OCI-LY3 (cell line): Measurements from ENCODE around the gene P3H2.

Experiments
- H2AFZ ChIP-seq: fragments of 200-600, 300-600 bp; shearing (Covaris generic); 2 replicates; pipeline ENCODE4 v1.6.0; 2014; ENCODE audit warnings: antibody characterized with exemption, low read depth, low read length
- H3K27ac ChIP-seq: fragments of 200-600, 300-600 bp; sonication (generic); 2 replicates; pipeline ENCODE4 v1.5.1; 2014; ENCODE audit warnings: mild to moderate bottlenecking, low read length, moderate library complexity, mixed read lengths
- H3K27me3 ChIP-seq: fragments of 200-600, 300-600 bp; sonication (generic); 2 replicates; pipeline ENCODE4 v1.6.1; 2014; ENCODE audit warnings: low read depth, low read length, mixed read lengths
- H3K36me3 ChIP-seq: fragments of 200-600, 300-600 bp; sonication (generic); replicated peaks from 2 replicates; pipeline ENCODE3; 2014; ENCODE audit warnings: low read depth, low read length, mixed read lengths
- H3K4me1 ChIP-seq: fragments of 300-600, 200-600 bp; sonication (generic); 2 replicates; pipeline ENCODE4 v1.6.1; 2014; ENCODE audit warnings: low read length, mixed read lengths
- H3K4me2 ChIP-seq: fragments of 200-600, 300-600 bp; sonication (generic); 2 replicates; pipeline ENCODE4 v1.6.1; 2014; ENCODE audit warnings: low read length, mixed read lengths
- H3K4me3 ChIP-seq: fragments of 300-600, 200-600 bp; sonication (generic); 2 replicates; pipeline ENCODE4 v1.5.1; 2014; ENCODE audit warnings: antibody characterized with exemption, mild to moderate bottlenecking, low read length, moderate library complexity
- H3K79me2 ChIP-seq: fragments of 300-600, 200-600 bp; shearing (Covaris generic); 2 replicates; pipeline ENCODE4 v1.6.1; 2014; ENCODE audit warnings: mild to moderate bottlenecking, low read length, mixed read lengths
- H3K9ac ChIP-seq: fragments of 300-600, 200-600 bp; shearing (Covaris generic); 2 replicates; pipeline ENCODE4 v1.6.0; 2014; ENCODE audit warnings: mild to moderate bottlenecking, low read length, moderate library complexity
- H3K9me3 ChIP-seq: fragments of 200-600, 300-600 bp; shearing (Covaris generic); 2 replicates; pipeline ENCODE4 v1.6.1; 2014; ENCODE audit warnings: low read length, mixed read lengths; ENCODE audit not compliant: insufficient read depth
- H4K20me1 ChIP-seq: fragments of 200-600, 300-600 bp; sonication (generic); 2 replicates; pipeline ENCODE4 v1.6.1; 2016; ENCODE audit warnings: low read length, mixed read lengths; ENCODE audit not compliant: insufficient read depth
- CTCF ChIP-seq: fragments of 200-600, 300-600 bp; sonication (generic); IDR thresholded peaks from 2 replicates; pipeline ENCODE4 v1.5.1; 2014; ENCODE audit warnings: antibody characterized with exemption, low read length, low read depth
- EZH2phosphoT487 ChIP-seq: fragments of 200-600 bp; shearing (Covaris generic); IDR thresholded peaks from 2 replicates; pipeline ENCODE4 v1.6.1; 2018; ENCODE audit warnings: antibody characterized with exemption, mixed run types, low read depth

The P3H2 gene

GRCh38 chr3:189914799-189915198 lies 205.9 kb downstream of the P3H2 start:
- no peaks in the 10 kb centered on the region for H3K79me2 ChIP-seq
- H3K27me3 ChIP-seq = no peaks in the 10 kb centered on the region
- H3K4me3 ChIP-seq = no peak overlapping the region
- H2AFZ ChIP-seq = no peak overlapping the region
- H3K4me2 ChIP-seq = no peak overlapping the region
- no peak for TF ChIP-seq EZH2phosphoT487
- no peak for TF ChIP-seq CTCF
- H3K4me1 ChIP-seq = no peaks in the 10 kb centered on the region
- no peaks in the 10 kb centered on the region for H4K20me1 ChIP-seq
- H3K9ac ChIP-seq = no peak overlapping the region
- no peaks in the 10 kb centered on the region for H3K36me3 ChIP-seq
- no peaks in the 10 kb centered on the region for H3K9me3 ChIP-seq
- no peak overlapping the region for H3K27ac ChIP-seq

GRCh38 chr3:189911001-189911400 lies 209.7 kb downstream of the P3H2 start:
- Histone ChIP-seq H3K4me3 (no peak overlapping the region), H3K27ac (no peak overlapping the region), H3K79me2 (no peaks in the 10 kb centered on the region), H3K4me2 (no peak overlapping the region), H2AFZ (no peak overlapping the region), H3K9ac (no peak overlapping the region), H3K4me1 (no peaks in the 10 kb centered on the region), H4K20me1 (no peaks in the 10 kb centered on the region), H3K27me3 (no peaks in the 10 kb centered on the region), H3K9me3 (no peaks in the 10 kb centered on the region), H3K36me3 (no peaks in the 10 kb centered on the region)
- no peak for TF ChIP-seq EZH2phosphoT487
- TF ChIP-seq CTCF = no peak

- no peak overlapping the region for H3K9ac ChIP-seq
- H3K4me3 ChIP-seq = no peak overlapping the region
- no peaks in the 10 kb centered on the region for H4K20me1 ChIP-seq
- no peaks in the 10 kb centered on the region for H3K79me2 ChIP-seq
- H2AFZ ChIP-seq = no peak overlapping the region
- H3K9me3 ChIP-seq = no peaks in the 10 kb centered on the region
- H3K27ac ChIP-seq = no peak overlapping the region
- no peak overlapping the region for H3K4me2 ChIP-seq
- no peaks in the 10 kb centered on the region for H3K36me3 ChIP-seq
- H3K4me1 ChIP-seq = no peaks in the 10 kb centered on the region
- H3K27me3 ChIP-seq = no peaks in the 10 kb centered on the region
- TF ChIP-seq CTCF (no peak), EZH2phosphoT487 (no peak)
These were observed 211.1 kb downstream of the P3H2 start for GRCh38 chr3:189909573-189909972.

GRCh38 chr3:189909139-189909538 lies 211.6 kb downstream of the P3H2 start:
- TF ChIP-seq EZH2phosphoT487 (no peak), CTCF (no peak)
- H2AFZ ChIP-seq = no peak overlapping the region
- H3K27ac ChIP-seq = no peak overlapping the region
- H3K9me3 ChIP-seq = no peaks in the 10 kb centered on the region
- H4K20me1 ChIP-seq = no peaks in the 10 kb centered on the region
- H3K27me3 ChIP-seq = no peaks in the 10 kb centered on the region
- no peaks in the 10 kb centered on the region for H3K79me2 ChIP-seq
- no peaks in the 10 kb centered on the region for H3K36me3 ChIP-seq
- H3K4me2 ChIP-seq = no peak overlapping the region
- no peaks in the 10 kb centered on the region for H3K4me1 ChIP-seq
- no peak overlapping the region for H3K9ac ChIP-seq
- H3K4me3 ChIP-seq = no peak overlapping the region
